Stimulated activated effector memory CD8-positive, alpha-beta T cell treated with anti-CD3 and anti-CD28 coated beads, Interleukin-12 subunit alpha, Interleukin-12 subunit beta, amount 100 ng/mL, for 72 hours (primary cell): Measurements from ENCODE around the gene CRELD2.

Experiments used
- ATAC-seq: fragments of 150-1000 bp; cut with Tn5 transposase; 2 replicates; pipeline ENCODE4 v1.10.0; 2021
- DNase-seq, 2 donors: peaks; one replicate each; pipeline ENCODE4 v3.0.0; 2021 to 2022; ENCODE audit warnings: low spot score in 2 of 2
- H3K27ac Mint-ChIP-seq: one replicate; pipeline ENCODE4 v1.8.0; 2022; ENCODE audit warnings: mild to moderate bottlenecking, mixed read lengths
- H3K36me3 Mint-ChIP-seq: one replicate; pipeline ENCODE4 v1.8.0; 2022; ENCODE audit warnings: mild to moderate bottlenecking, mixed read lengths
- H3K4me1 Mint-ChIP-seq: one replicate; pipeline ENCODE4 v1.8.0; 2022; ENCODE audit warnings: mixed read lengths
- H3K4me3 Mint-ChIP-seq: one replicate; pipeline ENCODE4 v1.8.0; 2022; ENCODE audit warnings: mild to moderate bottlenecking, mixed read lengths
- H3K9me3 Mint-ChIP-seq: one replicate; pipeline ENCODE4 v1.8.0; 2022; ENCODE audit warnings: mixed read lengths

Gene CRELD2

GRCh38 chr22:49915610-49916009 is 2.8 kb upstream of the CRELD2 start:
- H3K27ac Mint-ChIP-seq = no peak overlapping the region

DNA sequence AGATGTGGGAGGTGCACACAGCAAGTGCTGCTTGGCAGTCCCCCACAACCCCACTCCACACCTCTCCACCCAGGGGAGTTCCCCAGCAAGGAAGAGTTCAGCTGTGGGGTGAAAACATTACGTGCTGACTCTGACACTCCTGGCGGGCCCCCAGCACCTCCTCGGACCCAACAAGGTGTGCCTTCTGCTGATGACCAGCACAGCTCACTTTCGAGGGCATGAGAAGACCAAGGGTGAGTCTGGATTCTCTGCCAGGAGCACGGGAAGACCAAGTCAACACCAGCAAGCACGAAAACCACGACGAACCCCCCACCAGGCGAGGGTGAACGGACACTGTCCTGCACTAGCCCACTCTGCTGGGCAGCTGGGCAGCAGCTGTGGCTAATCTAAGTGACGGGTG is 1.6 kb upstream of the CRELD2 start:
- Mint-ChIP-seq H3K27ac (no peak overlapping the region), H3K4me1 (peaks cover 26% of the 10 kb centered on the region), H3K9me3 (no peaks in the 10 kb centered on the region), H3K4me3 (peak overlapping the region; percentile 73), H3K36me3 (peaks cover 31% of the 10 kb centered on the region)
- ATAC-seq (no peak), DNase-seq (no peak)

More at GRCh38 chr22:49915610-49916009, 2.8 kb upstream of the CRELD2 start:
- no peak for DNase-seq
- Mint-ChIP-seq H3K9me3 (no peaks in the 10 kb centered on the region), H3K4me1 (peaks cover 26% of the 10 kb centered on the region), H3K4me3 (no peak overlapping the region), H3K36me3 (peaks cover 33% of the 10 kb centered on the region)
- ATAC-seq = no peak

DNA sequence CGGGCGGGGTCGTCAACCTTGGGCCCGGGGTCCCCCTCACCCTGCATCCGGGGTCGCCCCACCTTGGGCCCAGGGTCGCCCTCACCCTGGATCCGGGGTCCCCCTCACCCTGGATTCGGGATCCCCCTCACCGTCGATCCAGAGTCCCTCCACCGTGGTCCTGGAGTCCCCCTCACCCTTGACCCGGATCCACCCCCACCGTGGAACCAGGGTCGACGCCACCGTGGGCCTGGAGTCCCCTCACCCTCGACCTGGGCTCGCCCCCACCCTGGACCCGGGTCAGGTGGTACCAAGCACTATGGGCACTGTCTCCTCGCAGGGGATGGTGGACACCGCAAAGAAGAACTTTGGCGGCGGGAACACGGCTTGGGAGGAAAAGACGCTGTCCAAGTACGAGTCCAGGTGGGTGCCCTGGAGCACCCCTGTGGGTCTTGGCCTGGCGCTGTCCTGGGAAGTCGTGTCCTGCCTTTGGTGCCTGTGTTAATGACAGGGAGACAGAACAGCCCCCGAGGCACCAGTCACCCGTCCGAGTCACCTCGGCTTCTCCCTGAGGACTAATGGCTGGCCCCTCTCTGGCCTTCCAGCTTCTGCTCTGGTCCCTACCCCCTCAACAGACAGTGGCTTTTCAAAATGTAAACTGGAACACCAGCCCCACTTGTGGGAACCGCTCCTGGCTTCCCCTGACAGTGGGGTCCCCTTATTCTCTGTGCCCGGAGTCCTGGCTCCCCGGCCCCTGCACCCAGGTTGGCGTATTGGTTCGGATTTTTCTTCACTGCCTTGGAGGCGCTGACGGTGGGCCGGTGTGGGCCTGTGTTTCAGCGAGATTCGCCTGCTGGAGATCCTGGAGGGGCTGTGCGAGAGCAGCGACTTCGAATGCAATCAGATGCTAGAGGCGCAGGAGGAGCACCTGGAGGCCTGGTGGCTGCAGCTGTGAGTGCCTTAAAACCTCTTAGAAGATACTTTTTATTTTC is 762 bp downstream of the CRELD2 start:
- H3K4me1 Mint-ChIP-seq = peaks cover 32% of the 10 kb centered on the region
- peak overlapping the region; percentile 54 for H3K27ac Mint-ChIP-seq
- DNase-seq = no peak
- peaks cover 16% of the 10 kb centered on the region for H3K36me3 Mint-ChIP-seq
- no peaks in the 10 kb centered on the region for H3K9me3 Mint-ChIP-seq
- no peak for ATAC-seq
- H3K4me3 Mint-ChIP-seq = peak overlapping the region; percentile 73

GRCh38 chr22:49920859-49921258 is 2.4 kb downstream of the CRELD2 start:
- peaks cover 43% of the 10 kb centered on the region for H3K4me1 Mint-ChIP-seq
- peaks cover 30% of the 10 kb centered on the region for H3K36me3 Mint-ChIP-seq
- no peak for ATAC-seq
- H3K9me3 Mint-ChIP-seq = no peaks in the 10 kb centered on the region
- no peak for DNase-seq
- H3K27ac Mint-ChIP-seq = peak overlapping the region; percentile 54
- no peak overlapping the region for H3K4me3 Mint-ChIP-seq

- Mint-ChIP-seq H3K4me1 (peaks cover 45% of the 10 kb centered on the region), H3K4me3 (no peak overlapping the region)
Measured at GRCh38 chr22:49921508-49922278, 3.3 kb downstream of the CRELD2 start.

GRCh38 chr22:49922484-49922883 is 4.0 kb downstream of the CRELD2 start:
- Mint-ChIP-seq H3K27ac (no peak overlapping the region), H3K36me3 (peaks cover 40% of the 10 kb centered on the region), H3K4me1 (peaks cover 45% of the 10 kb centered on the region), H3K9me3 (no peaks in the 10 kb centered on the region), H3K4me3 (no peak overlapping the region)
- no peak for ATAC-seq
- no peak for DNase-seq

More at GRCh38 chr22:49921508-49922278, 3.3 kb downstream of the CRELD2 start:
- Mint-ChIP-seq H3K9me3 (no peaks in the 10 kb centered on the region), H3K36me3 (peaks cover 34% of the 10 kb centered on the region), H3K27ac (no peak overlapping the region)
- no peak for DNase-seq
- ATAC-seq = no peak

DNA sequence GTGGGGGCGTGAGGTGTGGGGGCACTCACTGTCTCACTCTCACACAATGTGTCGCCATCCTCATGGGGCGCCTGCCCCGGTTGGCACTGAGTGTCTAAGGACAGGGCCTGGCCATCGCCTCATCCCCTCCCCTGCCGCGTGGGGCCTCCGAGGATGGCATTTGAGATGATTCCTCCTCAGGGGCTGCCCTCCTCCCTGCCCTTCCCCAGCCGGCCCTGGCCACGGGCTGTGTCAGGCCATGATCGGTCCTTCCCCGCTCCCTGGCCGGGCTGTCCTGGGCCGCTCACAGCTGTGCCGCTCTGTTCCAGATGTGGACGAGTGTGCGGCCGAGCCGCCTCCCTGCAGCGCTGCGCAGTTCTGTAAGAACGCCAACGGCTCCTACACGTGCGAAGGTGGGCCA is 4.5 kb downstream of the CRELD2 start:
- Mint-ChIP-seq H3K27ac (no peak overlapping the region), H3K36me3 (peaks cover 40% of the 10 kb centered on the region)

GRCh38 chr22:49923445-49923844 is 5.0 kb downstream of the CRELD2 start:
- Mint-ChIP-seq H3K4me1 (peaks cover 46% of the 10 kb centered on the region), H3K9me3 (no peaks in the 10 kb centered on the region), H3K27ac (no peak overlapping the region), H3K4me3 (no peak overlapping the region), H3K36me3 (peaks cover 40% of the 10 kb centered on the region)
- DNase-seq (no peak), ATAC-seq (no peak)

More for the DNA sequence above, 4.5 kb downstream of the CRELD2 start:
- DNase-seq (no peak), ATAC-seq (no peak)
- peaks cover 46% of the 10 kb centered on the region for H3K4me1 Mint-ChIP-seq
- no peak overlapping the region for H3K4me3 Mint-ChIP-seq
- H3K9me3 Mint-ChIP-seq = no peaks in the 10 kb centered on the region

GRCh38 chr22:49924113-49924833 is 5.8 kb downstream of the CRELD2 start:
- H3K27ac Mint-ChIP-seq = no peak overlapping the region
- H3K4me1 Mint-ChIP-seq = peaks cover 44% of the 10 kb centered on the region
- peak overlapping the region; percentile 75 for H3K4me3 Mint-ChIP-seq
- no peak for DNase-seq
- no peak for ATAC-seq
- no peaks in the 10 kb centered on the region for H3K9me3 Mint-ChIP-seq
- peaks cover 40% of the 10 kb centered on the region for H3K36me3 Mint-ChIP-seq

GRCh38 chr22:49925525-49926128 is 7.2 kb downstream of the CRELD2 start:
- DNase-seq (peak in 1 of 2 donors; percentile 77), ATAC-seq (peak; percentile 69)
- Mint-ChIP-seq H3K27ac (peak overlapping the region; percentile 95), H3K4me1 (peaks cover 39% of the 10 kb centered on the region), H3K9me3 (no peaks in the 10 kb centered on the region), H3K36me3 (peaks cover 28% of the 10 kb centered on the region), H3K4me3 (peak overlapping the region; percentile 75)

- peaks cover 46% of the 10 kb centered on the region for H3K4me1 Mint-ChIP-seq
- ATAC-seq (no peak), DNase-seq (no peak)
- peak overlapping the region; percentile 30 for H3K4me3 Mint-ChIP-seq
- H3K36me3 Mint-ChIP-seq = peaks cover 24% of the 10 kb centered on the region
- H3K27ac Mint-ChIP-seq = peak overlapping the region; percentile 95
- no peaks in the 10 kb centered on the region for H3K9me3 Mint-ChIP-seq
Measured at GRCh38 chr22:49926916-49927315, 8.5 kb downstream of the CRELD2 start.

- Mint-ChIP-seq H3K36me3 (peaks cover 24% of the 10 kb centered on the region), H3K9me3 (no peaks in the 10 kb centered on the region), H3K4me1 (peaks cover 40% of the 10 kb centered on the region), H3K4me3 (peak overlapping the region; percentile 30), H3K27ac (peak overlapping the region; percentile 95)
- ATAC-seq (no peak), DNase-seq (no peak)
Measured at GRCh38 chr22:49927483-49928184, 9.2 kb downstream of the CRELD2 start.

- Mint-ChIP-seq H3K27ac (no peak overlapping the region), H3K4me3 (peak overlapping the region; percentile 28), H3K36me3 (peaks cover 24% of the 10 kb centered on the region), H3K9me3 (no peaks in the 10 kb centered on the region), H3K4me1 (peaks cover 44% of the 10 kb centered on the region)
- ATAC-seq (no peak), DNase-seq (no peak)
Measured at GRCh38 chr22:49928185-49928495, 9.7 kb downstream of the CRELD2 start.

DNA sequence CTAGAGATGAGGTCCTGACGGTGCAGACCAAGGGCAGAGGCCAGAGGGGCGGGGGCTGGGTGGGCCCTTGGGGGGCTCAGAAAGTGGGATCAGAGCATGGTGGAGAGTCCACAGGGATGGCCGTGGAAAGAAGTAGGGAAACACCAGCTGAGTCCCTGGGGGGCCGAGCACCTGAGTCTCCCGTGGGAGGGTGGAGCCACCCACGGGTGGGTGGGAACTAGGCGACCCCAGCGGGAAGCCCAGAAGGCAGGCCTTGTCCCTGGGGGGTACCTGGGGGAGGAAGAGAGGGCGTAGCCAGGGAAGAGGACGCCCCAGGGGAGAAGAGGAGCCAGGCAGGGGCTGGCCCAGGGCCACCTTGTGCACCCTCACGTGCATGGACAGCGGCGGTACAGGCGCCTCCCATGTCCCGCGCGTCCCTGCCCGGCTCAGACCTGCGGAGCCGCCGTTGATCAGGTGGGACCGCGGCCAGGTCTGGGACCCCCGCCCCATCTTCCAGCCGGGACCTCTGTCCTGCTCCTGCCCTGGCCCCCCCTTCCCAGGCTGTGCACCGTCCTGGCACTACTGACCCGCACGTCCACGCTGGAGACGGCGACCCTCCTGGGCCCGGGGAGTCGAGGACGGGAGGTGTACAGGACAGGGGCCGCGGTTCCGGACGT is 10.2 kb downstream of the CRELD2 start:
- Mint-ChIP-seq H3K4me3 (peak overlapping the region; percentile 28), H3K9me3 (no peaks in the 10 kb centered on the region), H3K27ac (no peak overlapping the region), H3K4me1 (peaks cover 47% of the 10 kb centered on the region), H3K36me3 (peaks cover 24% of the 10 kb centered on the region)
- ATAC-seq (no peak), DNase-seq (no peak)
